GM19395 (cell line): ENCODE data around the gene GREM1.

ENCODE experiments used
- ATAC-seq: cut with Tn5 transposase; IDR thresholded peaks from one replicate; pipeline ENCODE4 v1.9.1; 2021; ENCODE audit warnings: mild to moderate bottlenecking, moderate library complexity; ENCODE audit not compliant: unreplicated experiment

Gene GREM1

DNA sequence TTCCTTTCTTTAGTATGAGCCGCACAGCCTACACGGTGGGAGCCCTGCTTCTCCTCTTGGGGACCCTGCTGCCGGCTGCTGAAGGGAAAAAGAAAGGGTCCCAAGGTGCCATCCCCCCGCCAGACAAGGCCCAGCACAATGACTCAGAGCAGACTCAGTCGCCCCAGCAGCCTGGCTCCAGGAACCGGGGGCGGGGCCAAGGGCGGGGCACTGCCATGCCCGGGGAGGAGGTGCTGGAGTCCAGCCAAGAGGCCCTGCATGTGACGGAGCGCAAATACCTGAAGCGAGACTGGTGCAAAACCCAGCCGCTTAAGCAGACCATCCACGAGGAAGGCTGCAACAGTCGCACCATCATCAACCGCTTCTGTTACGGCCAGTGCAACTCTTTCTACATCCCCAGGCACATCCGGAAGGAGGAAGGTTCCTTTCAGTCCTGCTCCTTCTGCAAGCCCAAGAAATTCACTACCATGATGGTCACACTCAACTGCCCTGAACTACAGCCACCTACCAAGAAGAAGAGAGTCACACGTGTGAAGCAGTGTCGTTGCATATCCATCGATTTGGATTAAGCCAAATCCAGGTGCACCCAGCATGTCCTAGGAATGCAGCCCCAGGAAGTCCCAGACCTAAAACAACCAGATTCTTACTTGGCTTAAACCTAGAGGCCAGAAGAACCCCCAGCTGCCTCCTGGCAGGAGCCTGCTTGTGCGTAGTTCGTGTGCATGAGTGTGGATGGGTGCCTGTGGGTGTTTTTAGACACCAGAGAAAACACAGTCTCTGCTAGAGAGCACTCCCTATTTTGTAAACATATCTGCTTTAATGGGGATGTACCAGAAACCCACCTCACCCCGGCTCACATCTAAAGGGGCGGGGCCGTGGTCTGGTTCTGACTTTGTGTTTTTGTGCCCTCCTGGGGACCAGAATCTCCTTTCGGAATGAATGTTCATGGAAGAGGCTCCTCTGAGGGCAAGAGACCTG is 13.2 kb downstream of the GREM1 start:
- no peak for ATAC-seq

DNA sequence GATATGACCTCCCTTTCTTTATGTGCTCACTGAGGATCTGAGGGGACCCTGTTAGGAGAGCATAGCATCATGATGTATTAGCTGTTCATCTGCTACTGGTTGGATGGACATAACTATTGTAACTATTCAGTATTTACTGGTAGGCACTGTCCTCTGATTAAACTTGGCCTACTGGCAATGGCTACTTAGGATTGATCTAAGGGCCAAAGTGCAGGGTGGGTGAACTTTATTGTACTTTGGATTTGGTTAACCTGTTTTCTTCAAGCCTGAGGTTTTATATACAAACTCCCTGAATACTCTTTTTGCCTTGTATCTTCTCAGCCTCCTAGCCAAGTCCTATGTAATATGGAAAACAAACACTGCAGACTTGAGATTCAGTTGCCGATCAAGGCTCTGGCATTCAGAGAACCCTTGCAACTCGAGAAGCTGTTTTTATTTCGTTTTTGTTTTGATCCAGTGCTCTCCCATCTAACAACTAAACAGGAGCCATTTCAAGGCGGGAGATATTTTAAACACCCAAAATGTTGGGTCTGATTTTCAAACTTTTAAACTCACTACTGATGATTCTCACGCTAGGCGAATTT is 14.9 kb downstream of the GREM1 start:
- no peak for ATAC-seq

DNA sequence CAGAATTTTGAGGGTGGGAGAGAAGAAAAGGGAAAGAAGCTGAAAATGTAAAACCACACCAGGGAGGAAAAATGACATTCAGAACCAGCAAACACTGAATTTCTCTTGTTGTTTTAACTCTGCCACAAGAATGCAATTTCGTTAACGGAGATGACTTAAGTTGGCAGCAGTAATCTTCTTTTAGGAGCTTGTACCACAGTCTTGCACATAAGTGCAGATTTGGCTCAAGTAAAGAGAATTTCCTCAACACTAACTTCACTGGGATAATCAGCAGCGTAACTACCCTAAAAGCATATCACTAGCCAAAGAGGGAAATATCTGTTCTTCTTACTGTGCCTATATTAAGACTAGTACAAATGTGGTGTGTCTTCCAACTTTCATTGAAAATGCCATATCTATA is 15.5 kb downstream of the GREM1 start:
- ATAC-seq: no peak

DNA sequence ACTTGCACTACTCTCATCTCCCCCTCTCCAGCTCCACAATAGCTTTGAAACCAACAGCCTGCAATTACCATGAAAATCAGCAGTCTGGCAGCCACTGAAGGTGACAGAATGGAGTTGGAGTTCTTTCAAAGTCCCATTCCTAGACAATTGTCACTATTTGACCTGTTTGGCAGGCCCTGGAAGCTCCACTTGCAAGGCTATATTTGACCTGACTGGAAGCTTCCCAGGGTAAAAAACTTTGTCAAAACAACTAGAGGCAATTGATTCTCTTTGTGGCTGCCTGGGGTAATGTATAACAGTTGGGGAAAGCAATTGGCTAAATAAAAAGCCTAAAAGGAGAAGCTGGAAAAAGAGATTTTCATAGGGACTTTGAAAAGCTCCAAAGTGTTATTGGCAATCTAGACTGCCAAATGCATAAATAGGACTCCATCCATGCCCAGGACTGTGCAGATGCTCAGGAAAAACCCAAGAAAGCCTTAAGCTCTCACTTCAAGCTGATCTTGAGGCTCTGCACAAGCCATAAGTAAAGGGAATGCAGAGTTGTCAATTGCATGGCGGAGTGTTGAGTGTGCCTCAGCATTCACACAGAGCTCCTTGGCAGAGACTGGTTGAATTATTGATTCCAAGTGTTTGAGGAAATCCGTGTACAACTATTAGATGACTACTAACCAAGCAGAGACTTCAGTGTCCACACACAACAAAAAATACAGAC is 18.3 kb downstream of the GREM1 start:
- ATAC-seq: no peak

DNA sequence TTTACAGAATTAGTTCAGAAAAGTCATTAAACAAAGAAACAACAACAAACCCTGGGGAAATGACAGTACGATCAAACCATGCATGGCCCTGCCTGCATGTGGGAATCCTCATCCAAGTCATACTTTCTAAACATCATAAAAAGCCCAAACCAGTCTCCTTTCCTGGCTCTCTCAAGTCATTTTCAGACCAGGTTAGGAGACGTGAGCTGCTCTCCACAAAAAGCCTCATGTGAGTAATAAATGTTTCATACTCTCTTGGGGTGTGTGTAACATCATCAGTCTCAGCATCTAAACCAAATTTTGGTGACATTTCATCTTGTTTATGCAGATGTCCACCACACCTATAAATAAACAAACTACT is 18.9 kb downstream of the GREM1 start:
- ATAC-seq: no peak

DNA sequence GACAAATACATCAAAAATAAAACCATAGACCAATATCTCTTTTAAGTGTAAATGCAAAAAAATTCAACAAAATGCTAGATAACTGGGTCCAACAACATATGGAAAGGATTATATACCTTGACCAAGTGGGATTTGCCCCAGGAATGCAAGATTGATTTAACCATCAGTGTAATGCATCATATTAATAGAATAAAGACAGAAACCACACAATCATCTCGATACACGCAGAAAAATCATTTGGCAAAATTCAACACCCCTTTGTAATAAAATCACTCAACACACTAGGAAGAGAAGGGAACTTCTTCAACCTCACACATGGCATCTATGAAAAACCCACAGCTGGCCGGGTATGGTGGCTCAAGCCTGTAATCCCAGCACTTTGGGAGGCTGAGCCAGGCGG is 19.5 kb downstream of the GREM1 start:
- ATAC-seq: no peak

DNA sequence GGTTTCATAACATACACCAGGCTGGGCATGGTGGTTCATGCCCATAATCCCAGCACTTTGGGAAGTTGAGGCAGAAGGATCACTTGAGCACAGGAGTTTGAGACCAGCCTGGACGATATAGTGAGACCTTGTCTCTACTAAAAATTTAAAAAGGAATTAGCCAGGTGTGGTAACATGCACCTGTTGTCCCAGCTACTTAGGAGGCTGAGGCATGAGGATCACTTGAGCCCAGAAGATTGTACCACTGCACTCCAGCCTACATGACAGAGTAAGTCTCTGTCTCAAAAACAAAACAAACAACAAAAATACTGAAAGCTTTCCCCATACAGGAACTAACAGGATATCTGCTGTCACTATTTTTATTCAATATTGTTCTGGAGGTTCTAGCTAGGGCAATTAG is 20.9 kb downstream of the GREM1 start:
- no peak for ATAC-seq

DNA sequence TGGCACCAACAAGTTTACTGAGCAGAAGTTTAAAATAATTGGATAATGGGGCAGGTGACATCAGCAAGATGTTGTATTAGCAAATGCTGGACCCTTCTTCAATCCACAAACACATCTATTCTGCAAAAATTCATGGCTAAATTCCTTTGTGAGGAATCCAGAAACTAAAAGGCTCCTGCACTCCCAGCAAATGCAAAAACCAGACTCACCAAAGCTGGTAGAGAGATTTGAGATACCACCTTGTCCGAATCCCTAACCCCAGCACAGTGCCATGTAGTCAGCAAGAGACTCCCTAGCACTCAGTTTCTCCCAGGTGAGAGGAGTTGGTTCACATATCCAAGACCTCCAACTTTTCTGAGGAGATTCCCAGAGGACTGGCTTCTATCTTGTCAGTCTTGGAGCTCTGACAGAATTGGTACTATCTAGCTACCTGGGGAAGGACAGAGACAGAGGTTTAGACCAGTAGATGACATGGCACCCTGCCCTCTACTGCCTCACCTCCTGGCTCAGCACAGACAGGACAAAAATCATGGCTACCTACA is 21.8 kb downstream of the GREM1 start:
- no peak for ATAC-seq

DNA sequence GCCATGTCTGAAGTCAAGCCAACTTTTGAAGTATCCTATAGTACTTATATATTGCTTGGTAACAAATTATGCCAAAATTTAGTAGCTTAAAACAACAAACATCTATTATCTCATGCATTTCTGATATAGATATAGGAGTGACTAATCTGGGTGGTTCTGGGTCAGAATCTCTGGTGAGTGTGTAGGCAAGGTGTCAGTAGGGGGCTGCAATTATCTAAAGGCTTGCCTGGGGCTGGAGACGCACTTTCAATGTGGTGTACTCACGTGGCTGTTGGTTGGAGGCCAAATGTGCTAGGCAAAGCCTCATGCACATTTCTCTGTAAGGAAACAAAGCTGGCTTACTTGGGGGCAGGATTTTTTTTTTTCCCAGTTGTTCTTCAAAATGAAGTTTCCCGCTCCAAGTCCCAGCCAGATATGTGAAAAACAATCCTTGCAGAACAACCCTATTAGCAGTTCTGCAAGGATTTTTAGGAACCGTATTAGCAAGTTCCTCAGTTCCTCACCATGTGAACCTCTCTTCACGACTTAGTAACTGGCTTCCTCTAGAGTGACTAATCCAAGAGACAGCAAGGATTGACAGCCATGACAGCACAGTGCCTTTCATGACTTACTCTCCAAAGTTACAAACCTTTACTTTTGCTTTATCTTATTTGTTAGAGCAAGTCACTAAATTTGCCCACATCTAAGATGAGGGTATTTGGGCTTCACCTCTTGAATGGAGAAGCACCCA is 25.8 kb downstream of the GREM1 start:
- no peak for ATAC-seq

DNA sequence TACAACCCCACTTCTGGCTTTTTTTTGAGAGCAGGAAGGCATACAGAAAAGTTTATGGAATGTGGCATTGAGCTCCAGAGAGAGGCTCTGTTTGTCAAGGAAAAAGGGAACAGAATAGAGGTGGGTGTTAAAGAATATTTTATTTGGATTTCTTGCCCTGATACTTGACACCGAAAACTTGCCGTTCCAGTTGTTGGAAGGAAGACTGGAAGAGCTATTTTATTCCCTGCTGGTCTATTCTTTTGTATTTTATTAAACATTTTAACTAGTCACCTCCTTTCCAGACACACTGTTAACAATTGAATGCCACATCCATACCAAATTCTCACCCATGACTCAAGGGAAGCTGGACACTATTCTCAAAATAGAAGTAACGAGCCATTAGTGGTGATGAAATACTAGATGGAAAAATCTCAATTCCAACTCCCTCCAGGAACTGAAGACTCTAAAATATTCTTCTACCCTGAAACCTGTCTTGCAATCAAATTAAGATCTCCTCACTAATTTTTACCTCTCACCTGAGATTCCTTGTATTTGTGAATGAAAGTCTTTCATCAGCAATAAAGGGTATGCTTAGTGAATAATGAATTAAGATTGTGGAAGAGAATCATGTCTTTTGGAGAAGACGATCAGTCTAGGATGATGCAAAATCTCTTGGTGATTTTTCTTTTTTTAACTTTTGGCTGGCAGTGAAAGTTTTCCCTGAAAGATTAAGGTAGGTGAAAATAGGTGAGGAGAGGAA is 28.5 kb downstream of the GREM1 start:
- no peak for ATAC-seq

DNA sequence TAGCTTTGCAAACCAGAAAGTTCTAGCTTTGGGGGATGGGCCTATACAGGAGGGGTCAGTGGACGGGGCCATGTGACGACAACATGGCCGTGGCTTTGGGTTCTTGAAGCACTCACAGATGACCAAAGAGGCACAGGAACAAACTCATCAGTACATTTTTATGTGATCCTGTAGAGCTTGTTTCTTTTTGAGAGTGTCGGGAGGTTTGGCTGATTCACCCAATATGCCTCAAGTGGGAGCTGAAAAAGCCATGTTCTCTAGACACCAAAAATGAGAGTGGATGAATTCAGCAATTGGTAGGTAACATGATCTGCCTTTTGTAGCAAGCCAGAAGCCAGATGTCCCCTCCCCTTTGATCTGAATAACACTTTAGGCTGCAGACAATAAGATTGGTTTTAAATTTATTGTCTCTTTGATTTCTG is 30.1 kb downstream of the GREM1 start:
- ATAC-seq: no peak

DNA sequence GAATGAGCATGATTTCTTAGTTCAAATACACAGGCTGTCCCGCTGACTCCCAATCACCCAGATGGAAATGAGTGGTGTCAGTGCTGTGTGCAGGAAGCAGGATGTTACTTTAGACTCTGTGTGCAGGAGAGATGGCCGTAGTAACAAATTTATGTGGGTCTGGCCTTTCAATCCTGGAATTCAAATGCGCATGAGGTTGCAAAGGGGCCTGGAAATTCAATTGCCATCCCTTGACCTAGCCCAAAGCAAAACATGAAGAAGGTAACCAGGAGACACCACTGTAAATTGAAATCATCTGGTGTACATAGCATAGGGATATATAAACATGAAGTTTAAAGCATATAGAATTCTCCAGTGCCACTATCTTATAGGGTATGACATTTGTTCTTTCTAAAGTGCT is 33.2 kb downstream of the GREM1 start:
- no peak for ATAC-seq

DNA sequence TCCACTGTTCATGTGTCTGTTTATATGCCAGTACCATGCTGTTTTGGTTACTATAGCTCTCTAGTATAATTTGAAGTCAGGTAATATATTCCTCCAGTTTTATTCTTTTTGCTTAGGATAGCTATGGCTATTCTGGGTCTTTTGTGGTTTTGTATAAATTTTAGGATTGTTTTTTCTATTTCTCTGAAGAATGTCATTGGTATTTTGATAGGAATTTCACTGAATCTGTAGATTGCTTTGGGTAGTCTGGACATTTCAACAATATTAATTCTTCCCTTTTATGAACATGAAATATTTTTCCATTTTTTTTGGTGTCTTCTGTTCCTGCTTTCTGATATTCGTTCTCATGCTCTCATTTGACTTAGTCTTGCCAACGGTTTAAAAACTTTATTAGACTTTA is 39.6 kb downstream of the GREM1 start:
- no peak for ATAC-seq

DNA sequence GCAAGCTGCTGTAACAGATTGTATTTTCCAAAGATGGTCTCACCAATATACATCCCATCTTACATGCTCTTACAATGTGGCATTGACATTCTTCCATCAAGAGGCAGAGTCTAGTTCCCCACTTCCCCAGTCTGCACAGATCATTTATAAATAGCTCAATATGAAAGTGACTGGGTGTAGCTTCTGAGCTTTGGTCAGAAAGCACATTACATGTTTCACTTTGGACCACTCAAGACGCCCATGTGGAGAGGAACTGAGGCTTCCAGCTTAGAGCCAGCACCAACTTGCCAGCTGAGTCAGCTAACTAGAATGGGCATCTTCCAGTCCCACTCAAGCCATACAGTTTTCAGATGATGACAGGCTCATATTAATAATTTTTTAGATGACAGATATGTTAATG is 45.5 kb downstream of the GREM1 start:
- ATAC-seq: no peak

DNA sequence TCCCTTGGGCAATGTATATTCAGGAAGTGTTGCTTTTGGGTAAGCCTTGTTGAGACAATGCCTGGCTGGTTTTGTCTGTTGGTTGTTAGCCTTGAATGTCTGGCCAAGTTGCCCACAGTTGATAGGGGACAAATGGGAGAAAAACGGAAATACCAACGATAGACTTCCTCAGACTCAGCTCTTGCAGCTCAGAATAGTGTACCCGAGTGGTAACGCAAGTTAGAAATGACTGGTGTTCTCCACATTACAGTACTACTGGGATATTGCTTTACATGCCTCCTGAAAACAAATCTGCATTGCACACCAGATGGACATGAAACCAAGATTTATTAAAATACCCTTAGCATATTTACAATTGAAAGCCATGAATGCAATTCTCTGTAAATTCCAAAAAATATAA is 47.4 kb downstream of the GREM1 start:
- no peak for ATAC-seq

DNA sequence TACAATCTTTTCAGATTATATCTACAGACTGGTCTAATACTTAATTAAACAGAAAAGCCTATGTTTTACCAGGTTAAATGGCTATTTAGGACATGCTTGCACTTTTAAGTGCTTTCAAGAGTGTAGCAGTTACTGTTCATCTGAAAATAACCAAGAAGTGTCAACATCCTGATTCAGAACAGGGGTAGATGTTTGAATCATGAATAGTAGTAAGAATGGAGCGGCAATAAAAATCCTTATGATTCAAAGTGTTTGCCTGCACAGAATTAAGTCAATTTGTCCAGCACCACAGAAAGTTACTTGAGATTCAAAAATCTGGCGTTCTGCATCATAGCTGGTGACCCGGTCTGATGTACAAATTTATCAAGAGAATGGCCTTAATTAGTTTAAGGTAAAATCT is 48.3 kb downstream of the GREM1 start:
- no peak for ATAC-seq

DNA sequence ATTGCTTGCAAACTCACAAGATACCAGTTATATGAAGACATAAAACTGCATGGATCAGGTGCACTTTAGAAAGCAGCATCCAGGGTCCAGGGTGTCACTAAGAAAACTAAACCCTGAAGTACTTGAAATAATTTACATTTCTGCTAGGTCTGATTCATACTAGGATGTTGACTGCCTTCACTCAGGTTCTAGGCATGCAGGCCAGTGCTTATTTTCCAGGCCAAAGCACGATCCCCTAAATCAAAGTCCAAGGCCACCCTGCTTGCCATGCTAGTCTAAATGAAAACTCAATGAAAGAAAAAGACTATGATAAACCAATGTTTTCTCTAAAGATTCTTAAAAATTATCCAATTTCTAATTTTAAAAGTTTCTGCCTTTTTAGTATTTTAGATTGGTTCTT is 49.4 kb downstream of the GREM1 start:
- no peak for ATAC-seq

DNA sequence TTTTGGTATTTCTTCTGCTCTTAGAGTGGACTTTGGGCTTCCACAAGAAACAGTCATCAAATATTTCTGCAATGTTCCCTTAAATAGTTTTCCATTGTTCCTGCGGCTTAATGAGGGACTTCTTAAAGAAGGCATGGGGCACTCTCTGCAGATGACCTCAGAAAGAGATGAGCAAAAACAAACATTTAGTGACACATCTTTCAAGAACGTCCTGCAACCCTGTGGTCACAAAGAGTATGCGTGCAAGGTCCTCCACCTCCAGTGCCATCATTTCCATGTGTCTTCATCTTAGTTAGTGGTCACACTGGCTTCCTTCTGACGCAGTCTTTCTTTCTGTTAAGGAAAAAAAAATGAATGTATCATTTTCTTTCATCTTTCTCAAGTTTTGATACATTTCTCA is 56.2 kb downstream of the GREM1 start:
- ATAC-seq: no peak

DNA sequence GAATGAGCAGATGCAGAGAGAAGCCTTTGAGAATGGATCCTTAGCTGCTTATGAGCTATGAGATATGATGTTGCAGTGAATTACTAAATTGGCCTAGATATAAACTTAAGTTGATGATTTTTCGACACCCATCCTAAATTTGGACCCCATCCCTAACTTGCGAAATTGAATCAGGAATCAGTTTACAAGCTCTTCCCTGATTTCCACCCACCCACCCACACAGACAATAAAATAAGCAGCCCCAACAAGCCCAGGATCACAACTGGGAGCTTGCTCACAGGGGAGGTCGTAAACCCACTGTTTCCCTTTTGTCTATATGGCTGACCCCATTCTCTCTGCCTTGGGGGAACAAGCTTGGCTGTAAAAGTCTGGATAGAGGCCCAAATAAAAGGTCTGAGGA is 57.3 kb downstream of the GREM1 start:
- ATAC-seq: no peak
